ENCODE results near the gene NHERF2. TPM values are rescaled to one million over a fixed set of nuclear protein-coding genes. Genes with fewer than 3 reads are reported as not detected.
A peak's percentile ranks its signal among the peaks of the same experiment; 100 is the strongest.

NHERF2 gene
- total and polyA plus RNA-seq, 9 of the 15 experiments (the other 6 are each of a cell fraction or from before 2014, with no cell fraction given): 0.15 to 42.0 (median 12.5) TPM

DNA sequence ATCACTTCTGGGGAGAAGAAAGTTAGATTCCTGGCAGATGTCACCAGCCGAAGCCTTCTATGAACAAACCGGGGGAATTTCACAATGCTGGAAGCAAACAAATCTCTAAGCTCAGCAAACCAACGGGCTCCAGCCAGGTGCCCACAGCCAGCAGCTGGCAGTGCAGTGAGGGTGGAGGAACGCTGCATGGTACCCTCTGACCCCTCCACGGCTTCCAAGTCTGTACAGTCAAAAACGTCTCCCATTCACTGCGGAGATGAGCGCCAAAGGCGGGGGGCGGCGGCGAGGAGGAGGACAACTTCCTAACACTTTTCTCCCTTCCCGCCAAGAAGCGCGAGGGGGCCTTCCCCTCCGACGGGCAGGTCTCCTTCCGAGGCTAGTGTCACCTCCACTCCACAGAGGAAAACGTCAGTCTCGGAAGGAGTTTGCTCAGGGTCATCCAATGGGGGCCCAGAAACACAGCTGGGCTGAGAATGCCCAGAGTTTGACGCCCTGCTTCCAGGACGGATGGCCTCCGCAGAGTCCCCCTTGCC lies 18.0 kb upstream of the NHERF2 start (continued):
- TF ChIP-seq PURB (CRISPR knock-in tag; IDR thresholded peaks at IDR 0.05; ENCODE audit: low read depth) (no peak), DMBX1 (CRISPR knock-in tag; IDR thresholded peaks at IDR 0.05; ENCODE audit: borderline replicate concordance) (no peak), HDAC3 (IDR thresholded peaks at IDR 0.05; ENCODE audit: borderline replicate concordance, partially characterized antibody) (no peak), ZNF133 (CRISPR knock-in tag; IDR thresholded peaks at IDR 0.05) (no peak), SIN3B (IDR thresholded peaks at IDR 0.05; ENCODE audit: low read depth) (no peak), ETV1 (tag; conservative IDR thresholded peaks at IDR 0.05; ENCODE audit: low read depth) (peak; percentile 28; the same call in 1 of the 2 replicates), BCL6 (CRISPR knock-in tag; IDR thresholded peaks at IDR 0.05) (no peak), GABPB2 (CRISPR knock-in tag; conservative IDR thresholded peaks at IDR 0.05) (no peak), DPF2 (IDR thresholded peaks at IDR 0.05) (no peak), ZNF263 (CRISPR knock-in tag; IDR thresholded peaks at IDR 0.05; ENCODE audit: borderline replicate concordance) (no peak; the same call in 1 of the 2 replicates), ILF3 (IDR thresholded peaks at IDR 0.05; ENCODE audit: borderline replicate concordance) (no peak)
- TF ChIP-seq, protein P1, sequence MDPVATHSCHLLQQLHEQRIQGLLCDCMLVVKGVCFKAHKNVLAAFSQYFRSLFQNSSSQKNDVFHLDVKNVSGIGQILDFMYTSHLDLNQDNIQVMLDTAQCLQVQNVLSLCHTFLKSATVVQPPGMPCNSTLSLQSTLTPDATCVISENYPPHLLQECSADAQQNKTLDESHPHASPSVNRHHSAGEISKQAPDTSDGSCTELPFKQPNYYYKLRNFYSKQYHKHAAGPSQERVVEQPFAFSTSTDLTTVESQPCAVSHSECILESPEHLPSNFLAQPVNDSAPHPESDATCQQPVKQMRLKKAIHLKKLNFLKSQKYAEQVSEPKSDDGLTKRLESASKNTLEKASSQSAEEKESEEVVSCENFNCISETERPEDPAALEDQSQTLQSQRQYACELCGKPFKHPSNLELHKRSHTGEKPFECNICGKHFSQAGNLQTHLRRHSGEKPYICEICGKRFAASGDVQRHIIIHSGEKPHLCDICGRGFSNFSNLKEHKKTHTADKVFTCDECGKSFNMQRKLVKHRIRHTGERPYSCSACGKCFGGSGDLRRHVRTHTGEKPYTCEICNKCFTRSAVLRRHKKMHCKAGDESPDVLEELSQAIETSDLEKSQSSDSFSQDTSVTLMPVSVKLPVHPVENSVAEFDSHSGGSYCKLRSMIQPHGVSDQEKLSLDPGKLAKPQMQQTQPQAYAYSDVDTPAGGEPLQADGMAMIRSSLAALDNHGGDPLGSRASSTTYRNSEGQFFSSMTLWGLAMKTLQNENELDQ (CRISPR knock-in tag; IDR thresholded peaks at IDR 0.05; ENCODE audit: borderline replicate concordance): 0 out of 2 replicates have a peak, but pooled peaks have one; percentile 78
- TF ChIP-seq, protein P2, sequence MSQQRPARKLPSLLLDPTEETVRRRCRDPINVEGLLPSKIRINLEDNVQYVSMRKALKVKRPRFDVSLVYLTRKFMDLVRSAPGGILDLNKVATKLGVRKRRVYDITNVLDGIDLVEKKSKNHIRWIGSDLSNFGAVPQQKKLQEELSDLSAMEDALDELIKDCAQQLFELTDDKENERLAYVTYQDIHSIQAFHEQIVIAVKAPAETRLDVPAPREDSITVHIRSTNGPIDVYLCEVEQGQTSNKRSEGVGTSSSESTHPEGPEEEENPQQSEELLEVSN (IDR thresholded peaks at IDR 0.05; ENCODE audit: borderline replicate concordance in 1 of 2, extremely low read depth in 1 of 2, insufficient read depth in 1 of 2, insufficient read length in 1 of 2, low read depth in 1 of 2, low read length in 1 of 2, poor library complexity in 1 of 2, severe bottlenecking in 1 of 2): peak; percentile 97 to 99
- TF ChIP-seq, protein P3, sequence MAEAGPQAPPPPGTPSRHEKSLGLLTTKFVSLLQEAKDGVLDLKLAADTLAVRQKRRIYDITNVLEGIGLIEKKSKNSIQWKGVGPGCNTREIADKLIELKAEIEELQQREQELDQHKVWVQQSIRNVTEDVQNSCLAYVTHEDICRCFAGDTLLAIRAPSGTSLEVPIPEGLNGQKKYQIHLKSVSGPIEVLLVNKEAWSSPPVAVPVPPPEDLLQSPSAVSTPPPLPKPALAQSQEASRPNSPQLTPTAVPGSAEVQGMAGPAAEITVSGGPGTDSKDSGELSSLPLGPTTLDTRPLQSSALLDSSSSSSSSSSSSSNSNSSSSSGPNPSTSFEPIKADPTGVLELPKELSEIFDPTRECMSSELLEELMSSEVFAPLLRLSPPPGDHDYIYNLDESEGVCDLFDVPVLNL (CRISPR knock-in tag; IDR thresholded peaks at IDR 0.05; ENCODE audit: low read depth): 0 out of 2 replicates have a peak, but pooled peaks have one; percentile 34
- TF ChIP-seq, protein P4, sequence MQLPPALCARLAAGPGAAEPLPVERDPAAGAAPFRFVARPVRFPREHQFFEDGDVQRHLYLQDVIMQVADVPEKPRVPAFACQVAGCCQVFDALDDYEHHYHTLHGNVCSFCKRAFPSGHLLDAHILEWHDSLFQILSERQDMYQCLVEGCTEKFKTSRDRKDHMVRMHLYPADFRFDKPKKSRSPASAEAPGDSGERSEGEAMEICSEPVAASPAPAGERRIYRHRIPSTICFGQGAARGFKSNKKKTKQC (CRISPR knock-in tag; IDR thresholded peaks at IDR 0.05): 0 out of 2 replicates have a peak, but pooled peaks have one; percentile 42
- TF ChIP-seq, protein P5, sequence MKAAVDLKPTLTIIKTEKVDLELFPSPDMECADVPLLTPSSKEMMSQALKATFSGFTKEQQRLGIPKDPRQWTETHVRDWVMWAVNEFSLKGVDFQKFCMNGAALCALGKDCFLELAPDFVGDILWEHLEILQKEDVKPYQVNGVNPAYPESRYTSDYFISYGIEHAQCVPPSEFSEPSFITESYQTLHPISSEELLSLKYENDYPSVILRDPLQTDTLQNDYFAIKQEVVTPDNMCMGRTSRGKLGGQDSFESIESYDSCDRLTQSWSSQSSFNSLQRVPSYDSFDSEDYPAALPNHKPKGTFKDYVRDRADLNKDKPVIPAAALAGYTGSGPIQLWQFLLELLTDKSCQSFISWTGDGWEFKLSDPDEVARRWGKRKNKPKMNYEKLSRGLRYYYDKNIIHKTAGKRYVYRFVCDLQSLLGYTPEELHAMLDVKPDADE (conservative IDR thresholded peaks at IDR 0.05; ENCODE audit: control insufficient read depth, low read depth, low read length): 0 out of 2 replicates have a peak, but pooled peaks have one; percentile 2
- TF ChIP-seq, protein P6, sequence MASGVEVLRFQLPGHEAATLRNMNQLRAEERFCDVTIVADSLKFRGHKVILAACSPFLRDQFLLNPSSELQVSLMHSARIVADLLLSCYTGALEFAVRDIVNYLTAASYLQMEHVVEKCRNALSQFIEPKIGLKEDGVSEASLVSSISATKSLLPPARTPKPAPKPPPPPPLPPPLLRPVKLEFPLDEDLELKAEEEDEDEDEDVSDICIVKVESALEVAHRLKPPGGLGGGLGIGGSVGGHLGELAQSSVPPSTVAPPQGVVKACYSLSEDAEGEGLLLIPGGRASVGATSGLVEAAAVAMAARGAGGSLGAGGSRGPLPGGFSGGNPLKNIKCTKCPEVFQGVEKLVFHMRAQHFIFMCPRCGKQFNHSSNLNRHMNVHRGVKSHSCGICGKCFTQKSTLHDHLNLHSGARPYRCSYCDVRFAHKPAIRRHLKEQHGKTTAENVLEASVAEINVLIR (CRISPR knock-in tag; IDR thresholded peaks at IDR 0.05): no peak
- TF ChIP-seq, protein P7, sequence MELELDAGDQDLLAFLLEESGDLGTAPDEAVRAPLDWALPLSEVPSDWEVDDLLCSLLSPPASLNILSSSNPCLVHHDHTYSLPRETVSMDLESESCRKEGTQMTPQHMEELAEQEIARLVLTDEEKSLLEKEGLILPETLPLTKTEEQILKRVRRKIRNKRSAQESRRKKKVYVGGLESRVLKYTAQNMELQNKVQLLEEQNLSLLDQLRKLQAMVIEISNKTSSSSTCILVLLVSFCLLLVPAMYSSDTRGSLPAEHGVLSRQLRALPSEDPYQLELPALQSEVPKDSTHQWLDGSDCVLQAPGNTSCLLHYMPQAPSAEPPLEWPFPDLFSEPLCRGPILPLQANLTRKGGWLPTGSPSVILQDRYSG (tag; conservative IDR thresholded peaks at IDR 0.05; ENCODE audit: low read depth): no peak

All from K562 (cell line).